ENCODE results near the gene CYP46A1.

The CYP46A1 gene

DNA sequence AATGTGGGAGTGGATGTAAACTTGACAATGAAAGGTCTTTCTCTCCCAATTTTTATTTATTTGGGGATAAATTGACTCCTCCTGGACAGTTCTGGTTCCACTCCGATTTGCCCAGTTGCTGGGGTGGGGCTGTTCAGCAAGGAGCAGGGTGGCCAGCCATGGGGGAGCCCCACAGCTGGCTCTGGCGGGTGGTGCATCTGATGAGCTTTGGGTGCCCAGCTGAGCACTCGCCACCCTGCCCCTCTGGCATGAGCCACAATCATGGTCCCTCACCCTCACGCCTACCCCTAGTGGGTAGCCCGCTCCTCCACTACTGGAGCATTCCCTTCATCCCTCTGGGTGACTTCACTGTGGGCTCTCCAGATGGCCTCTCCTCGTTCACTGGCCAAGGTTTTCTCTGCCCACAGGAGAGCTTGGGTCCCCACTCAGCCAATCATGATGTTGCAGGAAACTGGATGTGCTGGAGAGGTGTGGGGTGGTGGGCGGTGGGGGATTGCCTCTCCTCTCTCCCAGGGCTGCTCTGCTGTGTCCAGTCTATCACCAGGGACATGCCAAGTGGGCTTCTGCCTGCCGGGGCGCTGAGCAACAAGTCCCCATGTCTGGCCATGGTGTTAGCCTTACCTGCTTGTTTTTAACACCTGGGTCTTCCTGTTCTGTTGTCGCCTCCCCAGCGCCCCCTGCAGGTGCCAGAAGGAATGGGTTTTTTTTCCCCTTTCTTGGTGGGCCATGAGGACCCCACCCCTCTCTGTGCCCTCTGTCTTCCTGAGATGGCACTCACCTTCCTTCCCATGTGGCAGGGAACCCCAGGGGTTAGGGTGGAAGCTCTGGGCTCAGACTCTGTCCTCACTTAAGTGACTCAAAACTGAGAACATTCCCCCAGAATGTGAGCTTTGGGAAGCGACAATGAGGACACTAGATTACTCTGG is 3.4 kb downstream of the CYP46A1 start:
- Histone ChIP-seq H3K36me3 (ENCODE audit: control insufficient read depth, insufficient read depth, low read length) (no peaks in the 10 kb centered on the region), H3K4me1 (ENCODE audit: control insufficient read depth, insufficient read depth, low read length) (peaks cover 7% of the 10 kb centered on the region), H3K27me3 (ENCODE audit: control insufficient read depth, insufficient read depth, low read length) (no peaks in the 10 kb centered on the region), H3K27ac (ENCODE audit: low read depth, low read length) (no peak overlapping the region), H3K4me3 (ENCODE audit: low read length) (no peak overlapping the region), H3K9ac (ENCODE audit: low read length) (no peak overlapping the region)

DNA sequence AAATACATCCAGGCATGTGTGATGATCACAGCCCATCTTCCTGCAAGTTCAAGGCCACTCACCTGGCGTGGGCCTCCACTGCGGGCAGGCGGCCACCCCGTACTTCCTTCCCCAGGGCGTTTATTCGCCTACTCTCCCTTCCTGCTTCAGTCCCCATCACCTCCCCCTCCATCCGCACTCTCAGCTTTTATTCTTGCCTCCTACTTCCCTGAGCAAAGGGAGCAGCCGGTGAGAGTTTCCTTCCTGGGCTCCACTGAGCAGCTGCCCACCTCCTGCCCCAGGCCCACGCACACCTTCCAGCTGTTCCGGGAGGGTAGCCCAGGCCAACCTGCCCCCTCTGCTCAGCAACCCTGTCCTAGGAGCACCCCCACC is 4.1 kb downstream of the CYP46A1 start:
- no peaks in the 10 kb centered on the region for H3K27me3 ChIP-seq (ENCODE audit: control insufficient read depth, insufficient read depth, low read length)
- no peak overlapping the region for H3K4me3 ChIP-seq (ENCODE audit: low read length)
- H3K36me3 ChIP-seq (ENCODE audit: control insufficient read depth, insufficient read depth, low read length), result no peaks in the 10 kb centered on the region
- H3K27ac ChIP-seq (ENCODE audit: low read depth, low read length), result no peak overlapping the region
- H3K9ac ChIP-seq (ENCODE audit: low read length), result no peak overlapping the region
- peaks cover 3% of the 10 kb centered on the region for H3K4me1 ChIP-seq (ENCODE audit: control insufficient read depth, insufficient read depth, low read length)

DNA sequence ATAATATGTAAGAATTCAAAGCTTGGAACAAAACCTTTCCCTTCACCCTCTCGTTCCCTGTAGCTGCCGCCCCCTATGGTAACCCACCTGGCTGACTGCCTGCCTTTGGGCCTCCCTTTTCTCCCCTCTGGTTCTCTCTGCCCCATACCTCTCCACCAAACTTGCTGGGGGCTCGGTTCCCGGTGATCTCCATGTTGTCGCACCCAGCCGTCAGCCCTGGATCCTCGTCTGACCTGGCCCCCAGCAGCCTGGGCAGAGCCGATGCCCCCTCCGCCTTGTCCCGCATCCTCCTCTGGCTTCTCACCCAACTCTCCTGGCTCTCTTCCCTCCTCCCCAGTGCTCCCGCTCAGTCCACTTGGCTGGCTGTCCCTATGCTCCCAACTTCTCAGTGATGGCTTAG is 4.5 kb downstream of the CYP46A1 start:
- no peak overlapping the region for H3K4me3 ChIP-seq (ENCODE audit: low read length)

DNA sequence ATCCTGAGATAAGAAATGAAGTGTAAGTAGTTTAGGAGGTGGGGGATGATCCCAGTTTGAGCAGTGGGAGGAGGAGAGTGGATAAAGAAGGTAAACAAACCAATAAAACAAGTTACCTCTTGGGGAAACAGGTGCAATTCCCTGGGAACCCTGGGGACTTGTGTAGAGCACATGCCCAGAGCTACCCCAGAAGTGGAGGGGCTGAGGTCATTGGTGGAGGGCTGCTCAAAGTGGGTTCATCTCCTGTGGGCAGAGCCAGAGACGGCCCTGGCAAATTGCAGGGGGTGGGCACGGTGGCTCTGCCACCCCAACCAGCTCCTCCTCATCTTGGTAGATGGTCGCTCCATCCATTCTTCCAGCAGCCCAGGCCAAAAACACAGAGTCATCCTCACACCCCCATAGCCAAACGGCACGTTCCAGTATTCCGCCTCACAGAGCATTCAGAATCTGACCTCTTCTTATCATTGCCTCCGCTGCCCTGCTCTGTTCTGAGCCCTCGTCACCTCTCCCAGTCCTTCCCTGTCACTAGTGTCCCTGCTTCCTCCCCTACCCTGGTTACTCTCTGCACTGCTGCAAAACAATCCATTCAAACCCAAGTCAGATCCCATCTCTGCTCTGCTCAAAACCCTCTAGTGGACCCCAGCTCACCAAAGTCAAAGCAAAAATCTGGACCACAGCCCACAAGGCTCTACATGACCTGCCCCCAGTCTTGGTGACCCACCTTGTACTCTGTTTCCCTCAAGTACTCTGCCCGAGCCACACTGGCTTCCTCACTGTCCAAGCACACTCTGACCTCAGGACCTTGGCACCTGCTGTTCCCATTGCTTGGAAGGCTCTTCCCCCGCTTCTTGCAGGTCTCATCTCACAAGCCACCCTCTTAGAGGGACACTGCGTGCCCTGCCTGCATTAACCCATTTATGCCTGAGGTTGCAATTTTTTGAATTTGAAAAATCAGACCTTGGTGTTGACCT is 5.5 kb downstream of the CYP46A1 start:
- no peak overlapping the region for H3K4me3 ChIP-seq (ENCODE audit: low read length)
- no peaks in the 10 kb centered on the region for H3K36me3 ChIP-seq (ENCODE audit: control insufficient read depth, insufficient read depth, low read length)
- no peaks in the 10 kb centered on the region for H3K27me3 ChIP-seq (ENCODE audit: control insufficient read depth, insufficient read depth, low read length)
- peaks cover 2% of the 10 kb centered on the region for H3K4me1 ChIP-seq (ENCODE audit: control insufficient read depth, insufficient read depth, low read length)
- H3K9ac ChIP-seq (ENCODE audit: low read length), result no peak overlapping the region
- no peak overlapping the region for H3K27ac ChIP-seq (ENCODE audit: low read depth, low read length)

More for the DNA sequence above, 4.5 kb downstream of the CYP46A1 start:
- Histone ChIP-seq H3K27ac (ENCODE audit: low read depth, low read length) (no peak overlapping the region), H3K36me3 (ENCODE audit: control insufficient read depth, insufficient read depth, low read length) (no peaks in the 10 kb centered on the region), H3K4me1 (ENCODE audit: control insufficient read depth, insufficient read depth, low read length) (peaks cover 3% of the 10 kb centered on the region), H3K27me3 (ENCODE audit: control insufficient read depth, insufficient read depth, low read length) (no peaks in the 10 kb centered on the region), H3K9ac (ENCODE audit: low read length) (no peak overlapping the region)

DNA sequence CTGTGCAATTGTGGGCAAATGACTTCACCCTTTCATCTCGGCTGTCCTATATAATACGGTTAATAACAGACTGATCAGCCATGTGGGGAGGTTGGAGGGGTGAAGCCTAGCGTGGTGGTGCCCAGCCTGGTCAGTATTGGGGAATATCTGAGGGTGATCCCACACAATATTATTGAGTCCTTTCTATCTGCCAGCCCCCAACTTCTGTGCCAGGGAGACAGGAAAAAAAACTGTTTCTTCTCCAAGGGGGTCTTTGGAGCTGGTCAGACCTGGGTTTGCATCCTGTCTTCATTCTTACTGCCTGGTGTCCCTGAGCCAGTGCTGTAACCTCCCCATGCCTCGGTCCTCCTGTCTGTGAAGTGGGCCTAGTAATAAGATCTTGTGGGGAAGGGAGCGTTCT is 6.5 kb downstream of the CYP46A1 start:
- Histone ChIP-seq H3K9ac (ENCODE audit: low read length) (no peak overlapping the region), H3K4me1 (ENCODE audit: control insufficient read depth, insufficient read depth, low read length) (no peaks in the 10 kb centered on the region), H3K36me3 (ENCODE audit: control insufficient read depth, insufficient read depth, low read length) (no peaks in the 10 kb centered on the region), H3K27me3 (ENCODE audit: control insufficient read depth, insufficient read depth, low read length) (no peaks in the 10 kb centered on the region), H3K27ac (ENCODE audit: low read depth, low read length) (no peak overlapping the region), H3K4me3 (ENCODE audit: low read length) (no peak overlapping the region)

DNA sequence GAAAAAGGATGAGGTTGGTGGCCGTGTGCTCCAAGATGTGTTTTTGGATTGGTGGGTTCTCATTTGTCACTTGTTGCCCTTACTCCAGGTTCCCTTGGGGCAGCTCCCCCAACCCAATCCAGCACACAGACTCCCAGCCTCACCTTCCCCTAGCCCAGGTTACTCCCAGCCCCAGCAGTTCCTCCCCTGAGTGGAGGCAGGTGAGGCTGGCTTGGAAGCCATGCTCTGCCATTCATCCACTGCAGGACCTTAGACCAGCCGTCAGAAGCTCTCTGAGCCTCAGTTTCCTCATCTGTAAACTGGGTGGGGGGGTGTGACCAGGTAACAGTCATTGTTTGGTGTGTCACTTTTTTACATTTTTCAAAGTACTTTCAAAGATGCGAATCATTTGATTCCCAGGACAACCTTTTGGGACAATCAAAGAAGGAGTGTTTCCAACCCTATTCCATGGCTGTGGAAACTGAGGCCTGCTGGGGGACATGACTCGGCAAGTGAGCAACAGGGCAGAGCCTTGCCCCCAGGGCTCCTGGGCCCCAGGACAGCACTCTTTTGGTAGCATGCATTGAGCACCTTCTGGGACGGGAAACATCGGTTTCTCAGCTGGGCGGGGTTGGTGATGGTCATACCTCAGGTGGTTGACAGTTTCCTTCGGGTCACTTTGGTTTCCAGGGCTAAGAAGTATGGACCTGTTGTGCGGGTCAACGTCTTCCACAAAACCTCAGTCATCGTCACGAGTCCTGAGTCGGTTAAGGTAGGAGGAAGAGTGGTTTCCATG is 7.2 kb downstream of the CYP46A1 start:
- H3K27ac ChIP-seq (ENCODE audit: low read depth, low read length), result no peak overlapping the region
- no peaks in the 10 kb centered on the region for H3K4me1 ChIP-seq (ENCODE audit: control insufficient read depth, insufficient read depth, low read length)
- H3K4me3 ChIP-seq (ENCODE audit: low read length), result no peak overlapping the region
- no peaks in the 10 kb centered on the region for H3K36me3 ChIP-seq (ENCODE audit: control insufficient read depth, insufficient read depth, low read length)
- no peaks in the 10 kb centered on the region for H3K27me3 ChIP-seq (ENCODE audit: control insufficient read depth, insufficient read depth, low read length)
- H3K9ac ChIP-seq (ENCODE audit: low read length), result no peak overlapping the region

DNA sequence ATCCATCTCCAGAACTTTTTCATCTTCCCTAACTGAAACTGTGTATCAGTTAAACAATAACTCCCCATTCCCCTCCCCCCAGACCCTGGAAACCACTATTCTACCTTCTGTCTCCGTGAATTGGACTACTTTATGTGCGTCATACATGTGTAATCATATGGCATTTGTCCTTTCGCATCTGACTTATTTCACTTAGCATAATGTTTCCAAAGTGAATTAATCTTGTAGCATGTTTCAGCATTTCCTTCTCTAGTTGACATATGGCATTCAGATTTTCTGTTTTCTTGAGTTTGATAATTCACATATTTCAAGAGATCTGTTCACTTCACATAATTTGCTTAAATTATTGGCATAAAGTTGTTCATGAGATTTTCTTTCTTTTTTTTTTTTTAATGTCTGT is 9.8 kb downstream of the CYP46A1 start:
- no peak overlapping the region for H3K27ac ChIP-seq (ENCODE audit: low read depth, low read length)
- H3K4me1 ChIP-seq (ENCODE audit: control insufficient read depth, insufficient read depth, low read length), result no peaks in the 10 kb centered on the region
- no peaks in the 10 kb centered on the region for H3K36me3 ChIP-seq (ENCODE audit: control insufficient read depth, insufficient read depth, low read length)
- H3K4me3 ChIP-seq (ENCODE audit: low read length), result no peak overlapping the region
- no peak overlapping the region for H3K9ac ChIP-seq (ENCODE audit: low read length)
- H3K27me3 ChIP-seq (ENCODE audit: control insufficient read depth, insufficient read depth, low read length), result no peaks in the 10 kb centered on the region

DNA sequence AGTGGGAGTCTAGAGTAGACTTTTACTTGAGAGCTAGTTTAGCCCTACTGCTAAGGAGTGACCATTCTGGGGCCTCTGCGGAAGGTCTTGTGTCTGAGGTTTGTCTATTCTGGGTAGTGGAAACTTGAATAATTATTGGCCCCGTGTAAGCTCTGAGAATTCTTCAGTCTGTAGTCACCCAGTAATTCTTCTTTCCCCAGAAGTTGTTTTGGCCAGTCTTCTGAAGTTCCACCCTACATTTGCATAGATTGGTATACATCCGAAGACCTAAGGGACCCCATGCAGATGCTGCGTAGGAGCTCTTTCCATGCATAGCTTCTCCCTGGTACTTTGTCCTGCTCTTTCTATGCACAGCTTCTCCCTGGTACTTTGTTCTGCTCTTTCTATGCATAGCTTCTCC is 12.8 kb downstream of the CYP46A1 start:
- Histone ChIP-seq H3K4me1 (ENCODE audit: control insufficient read depth, insufficient read depth, low read length) (no peaks in the 10 kb centered on the region), H3K9ac (ENCODE audit: low read length) (no peak overlapping the region), H3K27me3 (ENCODE audit: control insufficient read depth, insufficient read depth, low read length) (no peaks in the 10 kb centered on the region), H3K4me3 (ENCODE audit: low read length) (no peak overlapping the region), H3K27ac (ENCODE audit: low read depth, low read length) (no peak overlapping the region), H3K36me3 (ENCODE audit: control insufficient read depth, insufficient read depth, low read length) (no peaks in the 10 kb centered on the region)

DNA sequence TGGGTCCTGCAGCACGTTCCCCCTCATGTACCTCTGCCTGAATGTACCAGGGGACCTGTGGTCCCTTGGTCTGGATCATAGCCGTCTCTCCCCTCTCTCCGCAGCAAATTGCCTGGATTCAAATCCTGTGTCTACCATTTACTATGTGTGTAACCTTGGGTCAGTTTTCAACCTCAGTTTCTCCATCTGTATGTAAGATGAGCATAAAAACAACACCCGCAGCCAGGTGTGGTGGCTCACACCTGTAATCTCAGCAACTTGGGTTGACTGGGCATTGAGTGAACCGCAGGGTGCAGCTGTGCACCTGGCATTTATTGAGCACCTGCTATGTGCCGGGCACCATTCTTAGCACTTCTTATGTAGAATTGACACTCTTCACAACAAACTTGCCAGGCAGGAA is 14.1 kb downstream of the CYP46A1 start:
- Histone ChIP-seq H3K36me3 (ENCODE audit: control insufficient read depth, insufficient read depth, low read length) (no peaks in the 10 kb centered on the region), H3K4me1 (ENCODE audit: control insufficient read depth, insufficient read depth, low read length) (no peaks in the 10 kb centered on the region), H3K4me3 (ENCODE audit: low read length) (no peak overlapping the region), H3K27me3 (ENCODE audit: control insufficient read depth, insufficient read depth, low read length) (no peaks in the 10 kb centered on the region), H3K27ac (ENCODE audit: low read depth, low read length) (no peak overlapping the region), H3K9ac (ENCODE audit: low read length) (no peak overlapping the region)

DNA sequence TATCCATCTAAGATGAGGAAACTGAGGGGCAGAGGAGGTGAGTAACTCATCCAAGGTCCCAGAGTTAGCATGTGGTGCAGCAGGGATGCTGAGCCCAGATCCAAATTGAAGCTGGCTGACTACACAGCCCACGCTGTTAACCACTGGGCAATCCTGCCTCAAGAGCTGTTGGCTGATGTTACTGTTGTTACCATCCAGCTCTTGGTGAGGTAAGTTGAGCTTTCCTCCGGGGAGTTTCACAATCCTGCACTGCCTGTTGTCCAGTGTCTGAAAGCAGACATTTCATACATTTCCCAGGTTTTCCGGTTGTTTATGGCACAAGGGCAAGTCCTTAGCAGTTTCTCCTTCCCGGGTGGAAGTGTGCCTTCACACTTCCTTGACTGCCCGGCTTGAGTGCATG is 14.5 kb downstream of the CYP46A1 start:
- no peak overlapping the region for H3K9ac ChIP-seq (ENCODE audit: low read length)
- no peaks in the 10 kb centered on the region for H3K27me3 ChIP-seq (ENCODE audit: control insufficient read depth, insufficient read depth, low read length)

DNA sequence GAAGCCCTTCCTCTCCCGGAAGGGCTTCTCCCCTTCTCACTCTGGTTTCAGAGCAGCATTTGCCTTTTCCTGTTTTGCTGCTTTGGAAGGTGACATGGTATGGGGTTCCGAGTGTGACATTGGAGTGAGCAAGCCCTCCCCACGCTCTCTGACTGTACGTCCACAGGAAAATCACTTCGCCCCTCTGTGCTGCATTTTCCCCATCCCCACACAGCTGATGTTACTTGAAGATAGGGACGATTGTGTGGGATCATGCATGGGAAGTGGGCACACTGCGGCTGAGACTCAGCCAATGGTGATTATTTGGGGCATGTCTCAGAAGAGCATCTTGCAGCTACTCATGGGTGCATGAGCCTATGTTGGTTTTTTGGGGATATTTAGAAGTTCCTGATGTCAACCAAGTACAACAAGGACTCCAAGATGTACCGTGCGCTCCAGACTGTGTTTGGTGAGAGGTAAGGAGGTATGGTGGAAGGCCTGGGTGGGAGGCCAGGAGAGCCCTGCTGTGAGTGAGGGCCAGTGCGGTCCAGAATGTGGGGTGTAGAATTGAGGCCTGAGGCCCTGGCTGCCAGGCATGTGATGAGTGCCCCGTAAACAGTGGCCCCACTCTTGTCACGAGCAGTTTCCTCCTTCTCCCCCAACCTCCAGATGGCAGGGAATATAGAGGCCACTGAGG is 15.1 kb downstream of the CYP46A1 start:
- Histone ChIP-seq H3K4me1 (ENCODE audit: control insufficient read depth, insufficient read depth, low read length) (no peaks in the 10 kb centered on the region), H3K36me3 (ENCODE audit: control insufficient read depth, insufficient read depth, low read length) (no peaks in the 10 kb centered on the region), H3K27me3 (ENCODE audit: control insufficient read depth, insufficient read depth, low read length) (no peaks in the 10 kb centered on the region), H3K9ac (ENCODE audit: low read length) (no peak overlapping the region), H3K4me3 (ENCODE audit: low read length) (no peak overlapping the region), H3K27ac (ENCODE audit: low read depth, low read length) (no peak overlapping the region)

More for the DNA sequence above, 14.5 kb downstream of the CYP46A1 start:
- Histone ChIP-seq H3K4me3 (ENCODE audit: low read length) (no peak overlapping the region), H3K27ac (ENCODE audit: low read depth, low read length) (no peak overlapping the region), H3K36me3 (ENCODE audit: control insufficient read depth, insufficient read depth, low read length) (no peaks in the 10 kb centered on the region), H3K4me1 (ENCODE audit: control insufficient read depth, insufficient read depth, low read length) (no peaks in the 10 kb centered on the region)

Measured in rectal smooth muscle tissue (tissue), 1 donor.